HG03571 (cell line): ENCODE data around the gene MSN.
"Not testable (repeated sequence)": the region's sequence is repeated elsewhere in the genome, so short reads cannot be mapped to it uniquely, and the experiment has no call there.

Experiments used
- ATAC-seq: cut with Tn5 transposase; IDR thresholded peaks from one replicate; pipeline ENCODE4 v1.9.1; 2021; ENCODE audit not compliant: unreplicated experiment

MSN gene

GRCh38 chrX:65712005-65712806 lies 44.8 kb downstream of the MSN start:
- ATAC-seq: no peak

GRCh38 chrX:65718538-65718937 lies 51.1 kb downstream of the MSN start:
- ATAC-seq: no peak

- ATAC-seq: no peak
Measured at GRCh38 chrX:65720381-65720964, 53.0 kb downstream of the MSN start.

GRCh38 chrX:65723706-65724105 lies 56.3 kb downstream of the MSN start:
- ATAC-seq: peak; percentile 69

GRCh38 chrX:65726715-65727114 lies 59.3 kb downstream of the MSN start:
- no peak for ATAC-seq

- ATAC-seq: no peak
Measured at GRCh38 chrX:65731684-65732289, 64.3 kb downstream of the MSN start.

GRCh38 chrX:65740909-65741308 lies 73.5 kb downstream of the MSN start:
- ATAC-seq: no peak

GRCh38 chrX:65741823-65742222 lies 74.4 kb downstream of the MSN start:
- no peak for ATAC-seq

GRCh38 chrX:65744965-65745364 lies 77.5 kb downstream of the MSN start:
- ATAC-seq: no peak

- no peak for ATAC-seq
Measured at GRCh38 chrX:65745427-65745826, 78.0 kb downstream of the MSN start.

GRCh38 chrX:65745992-65746391 lies 78.5 kb downstream of the MSN start:
- ATAC-seq: no peak

- ATAC-seq: peak; percentile 87
Measured at GRCh38 chrX:65750674-65751469, 83.4 kb downstream of the MSN start.

GRCh38 chrX:65751519-65751918 lies 84.1 kb downstream of the MSN start:
- no peak for ATAC-seq

- ATAC-seq: no peak
Measured at GRCh38 chrX:65752294-65752693, 84.8 kb downstream of the MSN start.

- ATAC-seq: no peak
Measured at GRCh38 chrX:65755786-65756185, 88.3 kb downstream of the MSN start.

GRCh38 chrX:65757943-65758342 lies 90.5 kb downstream of the MSN start:
- ATAC-seq: no peak

- ATAC-seq: no peak
Measured at GRCh38 chrX:65758505-65758904, 91.1 kb downstream of the MSN start.

- ATAC-seq: not testable (repeated sequence)
Measured at GRCh38 chrX:65759525-65759924, 92.1 kb downstream of the MSN start.

- no peak for ATAC-seq
Measured at GRCh38 chrX:65769564-65770292, 102.3 kb downstream of the MSN start.

GRCh38 chrX:65772842-65773241 lies 105.4 kb downstream of the MSN start:
- no peak for ATAC-seq

- no peak for ATAC-seq
Measured at GRCh38 chrX:65781845-65782244, 114.4 kb downstream of the MSN start.
